DOHH2 (cell line): ENCODE measurements around the gene SELENOW.

Source experiments
- EZH2phosphoT487 ChIP-seq: fragments of 200-600 bp; sonication (generic); IDR thresholded peaks from 2 replicates; pipeline ENCODE4 v1.6.1; 2017; ENCODE audit warnings: borderline replicate concordance, mild to moderate bottlenecking, antibody characterized with exemption, low read length, moderate library complexity, mixed read lengths
- TF ChIP-seq, protein P1 (sequence below): fragments of 200-600 bp; sonication (generic); IDR thresholded peaks from one replicate; pipeline ENCODE4 v1.5.1; 2014; ENCODE audit warnings: antibody characterized with exemption, mild to moderate bottlenecking, low read depth, low read length; ENCODE audit not compliant: poor library complexity, severe bottlenecking

DNA sequence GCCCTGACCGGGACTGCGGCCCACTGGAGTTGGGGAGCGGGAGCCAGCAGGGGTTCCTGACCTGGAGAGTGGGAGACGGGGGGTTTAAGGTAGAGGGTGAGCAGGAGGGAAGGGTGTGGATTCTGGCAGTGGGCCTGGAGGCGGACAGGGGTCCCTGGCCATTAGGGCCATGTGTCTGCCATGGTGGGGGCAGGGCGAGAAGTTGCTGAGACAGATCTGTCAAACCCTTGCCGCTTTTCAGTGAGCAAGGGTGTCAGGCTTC lies 12.2 kb upstream of the SELENOW start:
- TF ChIP-seq, protein P1, sequence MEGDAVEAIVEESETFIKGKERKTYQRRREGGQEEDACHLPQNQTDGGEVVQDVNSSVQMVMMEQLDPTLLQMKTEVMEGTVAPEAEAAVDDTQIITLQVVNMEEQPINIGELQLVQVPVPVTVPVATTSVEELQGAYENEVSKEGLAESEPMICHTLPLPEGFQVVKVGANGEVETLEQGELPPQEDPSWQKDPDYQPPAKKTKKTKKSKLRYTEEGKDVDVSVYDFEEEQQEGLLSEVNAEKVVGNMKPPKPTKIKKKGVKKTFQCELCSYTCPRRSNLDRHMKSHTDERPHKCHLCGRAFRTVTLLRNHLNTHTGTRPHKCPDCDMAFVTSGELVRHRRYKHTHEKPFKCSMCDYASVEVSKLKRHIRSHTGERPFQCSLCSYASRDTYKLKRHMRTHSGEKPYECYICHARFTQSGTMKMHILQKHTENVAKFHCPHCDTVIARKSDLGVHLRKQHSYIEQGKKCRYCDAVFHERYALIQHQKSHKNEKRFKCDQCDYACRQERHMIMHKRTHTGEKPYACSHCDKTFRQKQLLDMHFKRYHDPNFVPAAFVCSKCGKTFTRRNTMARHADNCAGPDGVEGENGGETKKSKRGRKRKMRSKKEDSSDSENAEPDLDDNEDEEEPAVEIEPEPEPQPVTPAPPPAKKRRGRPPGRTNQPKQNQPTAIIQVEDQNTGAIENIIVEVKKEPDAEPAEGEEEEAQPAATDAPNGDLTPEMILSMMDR, result no peak
- TF ChIP-seq EZH2phosphoT487, result no peak
